Gastrocnemius medialis (tissue), 4 donors: ENCODE data around the gene KCNK15.

Source experiments
- POLR2A ChIP-seq, 2 donors: fragments of 450-650 bp; IDR thresholded peaks; one replicate each; pipeline ENCODE4 v1.6.1; 2017; ENCODE audit warnings: antibody characterized with exemption in 2 of 2, mild to moderate bottlenecking in 2 of 2, moderate library complexity in 2 of 2
- TF ChIP-seq, protein P1 (sequence below), 5 experiments: fragments of 450-650 bp in 3 of 5; fragments of 200-600 bp in 2 of 5; sonication (generic) in 2 of 5; IDR thresholded peaks in 4 of 5; conservative IDR thresholded peaks in 1 of 5; 1 replicate in 4 of 5; 2 replicates in 1 of 5; pipeline ENCODE4 v1.5.1; 2016 to 2019; ENCODE audit warnings: antibody characterized with exemption in 5 of 5, mild to moderate bottlenecking in 3 of 5, moderate library complexity in 3 of 5

- TF ChIP-seq, protein P1, sequence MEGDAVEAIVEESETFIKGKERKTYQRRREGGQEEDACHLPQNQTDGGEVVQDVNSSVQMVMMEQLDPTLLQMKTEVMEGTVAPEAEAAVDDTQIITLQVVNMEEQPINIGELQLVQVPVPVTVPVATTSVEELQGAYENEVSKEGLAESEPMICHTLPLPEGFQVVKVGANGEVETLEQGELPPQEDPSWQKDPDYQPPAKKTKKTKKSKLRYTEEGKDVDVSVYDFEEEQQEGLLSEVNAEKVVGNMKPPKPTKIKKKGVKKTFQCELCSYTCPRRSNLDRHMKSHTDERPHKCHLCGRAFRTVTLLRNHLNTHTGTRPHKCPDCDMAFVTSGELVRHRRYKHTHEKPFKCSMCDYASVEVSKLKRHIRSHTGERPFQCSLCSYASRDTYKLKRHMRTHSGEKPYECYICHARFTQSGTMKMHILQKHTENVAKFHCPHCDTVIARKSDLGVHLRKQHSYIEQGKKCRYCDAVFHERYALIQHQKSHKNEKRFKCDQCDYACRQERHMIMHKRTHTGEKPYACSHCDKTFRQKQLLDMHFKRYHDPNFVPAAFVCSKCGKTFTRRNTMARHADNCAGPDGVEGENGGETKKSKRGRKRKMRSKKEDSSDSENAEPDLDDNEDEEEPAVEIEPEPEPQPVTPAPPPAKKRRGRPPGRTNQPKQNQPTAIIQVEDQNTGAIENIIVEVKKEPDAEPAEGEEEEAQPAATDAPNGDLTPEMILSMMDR (IDR thresholded peaks at IDR 0.05 in 4 of 5, conservative IDR thresholded peaks at IDR 0.05 in 1 of 5): no peak
- TF ChIP-seq POLR2A (IDR thresholded peaks at IDR 0.05): no peak
Observed at GRCh38 chr20:44768854-44769480, 23.3 kb downstream of the KCNK15 start.
